GF-D8 (cell line): ENCODE measurements around the gene ESPN.

Source experiments
- DNase-seq: peaks from one replicate; lab custom pipeline; 2025; lab: John Stamatoyannopoulos, UW

Gene ESPN

DNA sequence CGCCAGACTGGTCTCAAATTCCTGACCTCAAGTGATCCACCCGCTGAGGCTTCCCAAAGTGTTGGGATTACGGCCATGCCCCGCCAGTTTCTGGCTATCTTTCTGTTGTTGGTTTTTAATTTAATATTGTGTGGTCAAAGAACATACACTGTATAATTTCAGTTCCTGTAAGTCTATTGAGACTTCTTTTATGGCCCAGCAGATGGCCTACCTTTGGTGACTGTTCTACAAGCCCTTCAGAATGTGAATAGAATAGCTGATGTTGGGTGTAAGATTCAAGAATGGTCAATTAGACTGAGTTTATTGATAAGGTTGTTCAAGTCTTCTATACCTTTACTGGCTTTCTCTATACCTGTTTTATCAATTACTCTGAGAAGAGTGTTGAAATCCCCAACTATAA is 15.5 kb upstream of the ESPN start:
- DNase-seq: no peak

DNA sequence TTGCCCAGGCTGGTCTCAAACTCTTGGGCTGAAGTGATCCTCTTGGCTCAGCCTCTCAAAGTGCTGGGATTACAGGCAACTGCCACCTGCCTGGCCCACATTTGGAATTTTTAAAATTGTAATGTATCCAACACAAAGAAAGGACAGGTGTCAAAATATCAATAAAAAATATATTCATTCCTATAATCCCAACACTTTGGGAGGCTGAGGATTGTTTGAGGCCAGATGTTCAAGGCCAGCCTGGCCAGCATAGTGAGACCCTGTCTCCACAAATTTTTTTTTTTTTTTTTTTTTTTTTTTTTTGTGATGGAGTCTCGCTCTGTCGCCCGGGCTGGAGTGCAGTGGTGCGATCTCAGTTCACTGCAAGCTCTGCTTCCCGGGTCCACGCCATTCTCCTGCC is 14.8 kb upstream of the ESPN start:
- no peak for DNase-seq

DNA sequence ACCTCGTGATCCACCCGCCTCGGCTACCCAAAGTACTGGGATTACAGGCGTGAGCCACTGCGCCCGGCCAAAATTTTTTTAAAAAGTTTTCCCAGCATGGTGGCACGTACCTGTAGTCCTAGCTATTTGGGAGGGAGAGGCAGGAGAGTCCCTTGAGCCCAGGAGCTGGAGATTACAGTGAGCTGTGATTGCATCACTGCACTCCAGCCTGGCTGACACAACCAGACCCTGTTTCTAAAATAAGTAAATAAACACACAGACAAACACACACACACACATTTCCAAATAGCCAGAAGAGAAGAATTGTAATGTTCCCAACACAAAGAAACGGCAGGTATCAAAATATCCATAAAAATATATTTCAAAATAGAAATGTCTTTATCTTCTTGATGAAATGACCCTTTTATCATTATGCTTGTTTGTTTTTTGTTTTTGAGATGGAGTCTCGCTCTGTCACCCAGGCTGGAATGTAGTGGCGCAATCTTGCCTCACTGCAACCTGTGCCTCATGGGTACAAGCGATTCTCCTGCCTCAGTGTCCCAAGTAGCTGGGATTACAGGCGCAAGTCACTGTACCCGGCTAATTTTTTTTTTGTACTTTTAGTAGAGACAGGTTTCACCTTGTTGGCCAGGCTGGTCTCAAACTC is 14.2 kb upstream of the ESPN start:
- no peak for DNase-seq

DNA sequence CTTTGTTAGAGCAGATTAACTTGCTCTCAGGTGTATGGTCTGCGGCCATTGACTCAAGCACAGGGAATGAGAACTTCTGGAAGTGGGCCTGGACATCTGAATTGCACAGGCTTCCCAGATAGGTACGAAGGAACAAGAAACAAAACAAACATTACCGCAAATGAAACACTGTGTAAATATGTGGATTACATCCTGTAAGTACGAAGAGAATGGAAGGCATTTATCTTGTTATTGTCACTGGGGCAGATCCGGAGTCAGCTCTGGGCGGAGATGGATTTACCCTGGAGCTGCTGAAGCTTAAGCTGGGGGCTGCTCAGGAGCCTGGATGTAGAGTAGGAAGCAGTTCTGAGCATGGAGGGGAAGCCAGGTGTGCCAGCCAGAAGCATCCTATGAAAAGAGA is 11.7 kb upstream of the ESPN start:
- DNase-seq: no peak

DNA sequence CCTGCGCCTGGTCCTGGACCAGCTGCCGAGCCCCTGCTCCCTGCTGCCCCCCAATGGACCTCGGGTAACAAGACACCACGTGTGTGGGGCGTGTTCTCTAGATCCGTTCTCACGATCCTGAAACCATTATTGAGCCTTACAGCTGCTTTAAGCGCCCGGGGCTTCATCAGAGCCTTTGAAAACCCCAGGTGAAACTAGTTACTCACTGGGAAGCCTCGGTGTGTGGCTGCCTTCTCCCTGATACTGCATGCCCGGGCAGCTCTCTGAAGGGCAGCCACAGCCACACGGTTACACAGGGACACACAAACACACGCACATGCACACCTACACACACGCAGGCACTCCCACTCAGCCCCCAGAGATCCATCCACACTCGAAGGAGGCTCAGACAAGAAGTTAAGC is 10.1 kb upstream of the ESPN start:
- DNase-seq: no peak

DNA sequence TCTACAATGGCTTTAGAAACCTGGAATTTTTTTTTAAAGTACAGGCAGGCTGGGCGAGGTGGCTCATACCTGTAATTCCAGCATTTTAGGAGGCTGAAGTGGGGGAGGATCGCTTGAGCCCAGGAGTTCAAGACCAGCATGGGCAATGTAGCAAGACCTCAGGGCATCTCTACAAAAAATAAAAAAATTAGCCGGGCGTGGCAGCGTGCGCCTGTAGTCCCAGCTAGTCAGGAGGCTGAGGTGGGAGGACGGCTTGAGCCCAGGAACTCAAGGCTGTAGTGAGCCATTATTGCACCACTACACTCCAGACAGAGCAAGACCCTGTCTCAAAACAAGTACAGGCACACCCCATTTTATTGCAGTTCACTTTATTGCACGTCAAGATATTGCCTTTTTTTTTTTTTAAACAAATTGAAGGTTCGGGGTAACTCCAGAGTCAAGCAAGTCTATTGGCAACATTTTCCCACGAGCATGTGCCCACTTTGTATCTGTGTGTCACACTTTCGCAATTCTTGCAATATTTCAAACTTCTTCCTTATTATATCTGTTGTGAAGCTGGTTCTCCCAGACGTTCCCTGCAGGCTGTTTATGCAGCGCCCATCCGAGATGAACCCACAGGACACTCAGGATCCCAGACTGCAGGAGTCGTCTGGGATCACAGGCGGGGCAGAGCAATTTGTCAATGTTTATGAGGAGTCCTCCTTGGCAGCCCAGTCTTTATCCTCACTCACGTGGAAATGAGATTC is 9.5 kb upstream of the ESPN start:
- DNase-seq: no peak

DNA sequence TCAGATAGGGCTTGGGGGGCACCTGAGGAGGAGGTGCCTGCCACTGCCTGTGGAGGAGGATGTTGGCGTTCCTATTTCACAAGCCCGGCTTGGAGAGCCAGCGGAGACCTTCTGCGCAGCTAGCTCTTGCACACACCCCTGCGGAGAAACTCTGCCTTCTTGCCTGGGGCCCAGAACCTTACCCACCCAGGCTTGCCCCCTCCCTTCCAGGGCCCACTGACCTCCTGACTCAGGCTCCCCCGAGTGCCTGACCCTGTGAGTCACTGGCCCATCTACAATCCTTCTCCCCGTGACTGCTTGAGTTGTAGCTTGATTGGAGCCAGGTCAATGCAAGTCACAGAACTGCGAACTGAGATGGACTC is 8.3 kb upstream of the ESPN start:
- no peak for DNase-seq

DNA sequence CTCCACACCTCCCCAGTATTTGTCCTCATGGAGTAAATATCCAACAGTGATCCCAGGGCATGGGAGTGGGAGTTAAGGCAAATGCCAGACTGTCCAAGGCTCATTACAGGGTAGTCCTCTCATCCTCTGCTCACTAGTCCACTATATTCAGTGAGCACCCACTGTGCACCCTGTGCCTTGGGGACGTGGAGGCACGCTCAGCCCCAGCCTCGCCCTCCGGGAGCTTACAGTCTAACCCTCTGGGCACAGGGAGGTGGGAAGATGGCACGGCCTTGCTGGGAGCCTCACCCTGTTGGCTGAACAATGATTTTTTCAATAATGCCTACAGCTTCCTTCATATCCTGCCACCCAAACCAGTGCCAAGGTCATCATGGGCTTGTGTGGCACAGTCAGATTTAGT is 7.7 kb upstream of the ESPN start:
- DNase-seq: no peak

DNA sequence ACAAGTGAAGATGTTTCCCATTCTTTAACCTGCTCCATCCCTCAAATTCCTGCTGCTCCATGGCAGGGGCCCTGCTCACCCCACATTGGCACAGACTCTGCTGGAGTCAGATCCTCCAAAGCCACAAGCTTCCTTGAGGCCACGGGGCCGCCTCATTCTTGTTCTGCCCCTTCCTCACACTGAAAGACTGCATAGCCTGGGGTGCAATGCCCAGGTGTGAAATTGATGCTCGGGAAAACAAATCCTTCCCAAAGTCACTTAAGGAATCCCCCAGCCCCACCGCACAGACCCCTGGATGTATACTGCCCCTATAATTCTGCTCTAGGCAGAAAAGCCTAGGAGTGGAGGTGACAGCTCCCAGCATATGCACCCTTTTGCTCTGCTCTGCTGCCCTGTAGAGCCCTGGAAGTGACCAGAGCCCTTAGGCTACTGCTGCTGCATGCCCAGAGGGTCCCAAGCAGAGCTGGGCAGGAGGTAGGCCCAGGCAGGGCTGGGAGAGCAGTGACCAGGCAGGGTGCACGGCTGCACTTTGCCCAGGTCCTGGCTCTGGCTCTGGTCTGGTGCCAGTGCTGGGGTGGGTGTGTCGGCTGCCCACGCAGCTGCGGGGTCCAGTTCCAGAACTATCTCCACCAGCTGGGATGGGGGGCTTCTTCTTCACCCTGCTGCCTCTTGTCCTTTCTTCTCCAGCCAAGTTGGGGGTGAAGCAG is 6.5 kb upstream of the ESPN start:
- no peak for DNase-seq

DNA sequence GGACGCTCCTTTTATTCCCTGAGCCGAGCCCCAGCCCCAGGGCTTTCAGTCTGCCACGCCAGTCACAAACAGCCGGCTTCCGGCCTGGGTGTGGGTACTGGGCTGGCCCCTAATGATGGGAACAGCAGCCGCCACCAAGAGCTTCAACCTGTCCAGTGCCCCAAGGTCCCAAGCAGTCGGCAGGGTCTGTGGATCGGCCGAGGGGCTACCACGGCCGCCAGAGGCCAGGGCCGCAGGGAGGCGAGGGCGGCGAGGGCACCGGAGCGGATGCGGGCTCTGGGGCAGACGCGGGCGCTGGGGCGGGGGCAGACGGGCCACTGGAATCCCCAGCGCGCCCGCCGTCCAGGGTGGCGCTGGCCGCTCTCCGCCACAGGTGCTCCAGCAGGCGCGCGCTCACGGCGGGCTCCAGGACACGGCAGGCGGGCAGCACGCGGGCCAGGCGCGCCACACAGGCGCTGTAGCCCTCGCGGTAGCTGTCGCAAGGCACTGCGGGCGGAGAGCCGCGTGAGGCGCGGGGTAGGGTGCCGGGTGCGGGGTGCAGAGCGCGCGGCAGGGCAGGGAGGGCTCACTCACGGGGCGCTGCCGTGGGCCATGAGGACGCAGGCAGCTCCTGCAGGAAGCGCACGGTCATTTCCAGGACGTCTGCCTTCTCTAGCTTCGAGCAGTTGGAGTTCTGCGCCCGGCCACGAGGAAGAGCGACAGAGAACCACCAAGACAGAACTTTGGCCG is 5.7 kb upstream of the ESPN start:
- DNase-seq: no peak

DNA sequence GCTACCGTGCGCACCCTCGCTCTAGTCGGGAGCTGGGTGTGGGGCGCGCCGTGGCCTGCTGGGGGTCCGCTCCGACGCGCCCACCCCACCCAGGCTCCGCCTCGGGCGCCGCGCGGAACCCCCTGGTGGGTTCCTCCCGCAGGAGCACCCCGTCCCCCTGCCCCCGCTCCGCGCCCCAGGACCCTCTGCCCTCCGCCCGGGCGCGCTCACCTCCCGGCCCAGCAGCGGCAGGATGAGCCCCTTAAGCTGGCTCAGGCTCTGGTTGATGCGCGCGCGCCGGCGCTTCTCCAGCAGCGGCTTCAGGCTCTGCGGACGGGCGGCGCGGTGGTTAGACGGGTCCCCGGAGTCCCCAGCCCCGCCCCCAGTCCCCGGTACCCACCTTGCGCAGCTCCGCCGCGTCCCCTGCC is 5.2 kb upstream of the ESPN start:
- no peak for DNase-seq

DNA sequence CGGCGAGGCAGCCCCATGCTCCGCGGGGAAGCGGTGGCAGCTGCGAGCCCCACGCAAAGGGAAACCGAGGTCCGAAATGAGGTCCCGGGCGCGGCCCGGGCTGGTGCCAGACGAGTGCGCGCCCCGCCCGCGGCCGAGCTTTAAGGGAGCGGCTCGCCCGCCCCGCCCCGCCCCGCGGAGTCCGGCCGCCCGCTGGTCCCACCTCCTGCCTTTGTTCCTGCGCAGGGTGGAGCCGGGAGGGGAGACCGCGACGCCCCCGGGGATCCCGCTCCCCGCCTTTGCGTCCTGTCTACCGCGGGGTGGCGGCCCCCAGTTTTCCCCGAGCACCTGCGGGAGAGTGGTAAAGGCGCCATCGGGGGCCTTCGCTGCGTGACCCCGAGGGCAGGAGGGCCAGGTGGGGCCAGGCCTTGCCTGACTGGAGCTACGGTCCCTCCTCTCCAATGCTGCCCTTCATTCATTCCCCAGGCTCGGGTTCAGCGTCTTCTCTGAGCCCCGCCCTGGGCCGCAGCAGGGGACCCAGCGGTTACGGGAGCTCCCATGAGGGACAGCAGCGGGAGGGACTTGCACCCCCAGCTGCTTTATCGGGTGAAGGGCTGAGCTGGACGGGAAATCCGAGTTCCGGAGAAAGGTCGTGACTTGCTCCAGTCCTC is 4.6 kb upstream of the ESPN start, which contains the start of gene HES2:
Gene HES2, minus strand, starts transcription at position 116 of the 650 bp plus-strand sequence. Its CDS starts 99 bp downstream, at position 17.
- DNase-seq: no peak

DNA sequence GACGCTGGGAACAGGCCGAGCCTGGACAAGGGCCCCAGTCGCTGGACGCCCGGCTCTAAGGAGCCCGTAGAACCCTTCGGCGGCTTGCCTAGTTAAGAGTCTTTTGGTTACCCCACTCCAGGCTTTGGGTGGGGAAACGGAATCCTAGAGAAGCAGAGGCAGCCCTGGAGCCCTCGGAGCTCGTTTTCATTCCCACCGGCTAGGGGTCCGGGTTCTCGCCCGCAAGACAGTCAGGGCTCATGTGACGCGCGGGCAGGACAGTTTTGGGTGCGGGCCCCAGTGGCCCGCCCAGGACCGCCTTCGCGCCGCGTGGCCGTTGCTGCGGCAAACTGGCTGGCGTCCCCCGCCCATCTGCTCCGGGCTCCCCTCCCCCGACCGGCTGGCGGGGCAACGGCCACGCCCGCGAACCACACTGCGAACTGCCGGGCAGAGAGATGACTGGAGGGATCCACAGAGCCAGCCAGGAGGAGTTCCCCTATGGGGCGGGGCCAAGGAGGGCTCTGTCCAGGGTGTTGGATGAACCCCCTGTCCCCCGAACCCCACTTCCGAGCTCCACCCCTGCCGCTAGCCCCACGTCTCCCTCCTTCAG is 4.0 kb upstream of the ESPN start:
- DNase-seq: no peak

DNA sequence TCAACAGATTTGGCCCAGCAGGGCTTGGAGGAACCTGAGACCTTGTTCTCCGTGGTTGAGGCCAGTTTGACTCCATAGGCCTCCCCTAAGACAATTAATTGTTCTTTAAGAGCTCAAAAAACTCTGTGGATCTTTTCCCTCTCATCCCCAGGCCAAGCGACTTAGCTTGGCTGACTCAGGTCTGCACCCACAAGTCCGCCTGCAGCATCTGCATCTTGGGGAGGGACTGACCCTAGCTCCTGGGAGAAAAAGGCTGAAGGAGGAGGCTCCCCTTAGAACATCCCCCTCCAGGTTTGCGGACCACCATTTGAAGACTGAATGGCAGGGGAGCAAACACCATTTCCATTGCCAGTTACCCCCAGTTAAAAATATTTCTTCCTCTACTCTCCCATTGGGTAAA is 3.3 kb upstream of the ESPN start:
- no peak for DNase-seq

DNA sequence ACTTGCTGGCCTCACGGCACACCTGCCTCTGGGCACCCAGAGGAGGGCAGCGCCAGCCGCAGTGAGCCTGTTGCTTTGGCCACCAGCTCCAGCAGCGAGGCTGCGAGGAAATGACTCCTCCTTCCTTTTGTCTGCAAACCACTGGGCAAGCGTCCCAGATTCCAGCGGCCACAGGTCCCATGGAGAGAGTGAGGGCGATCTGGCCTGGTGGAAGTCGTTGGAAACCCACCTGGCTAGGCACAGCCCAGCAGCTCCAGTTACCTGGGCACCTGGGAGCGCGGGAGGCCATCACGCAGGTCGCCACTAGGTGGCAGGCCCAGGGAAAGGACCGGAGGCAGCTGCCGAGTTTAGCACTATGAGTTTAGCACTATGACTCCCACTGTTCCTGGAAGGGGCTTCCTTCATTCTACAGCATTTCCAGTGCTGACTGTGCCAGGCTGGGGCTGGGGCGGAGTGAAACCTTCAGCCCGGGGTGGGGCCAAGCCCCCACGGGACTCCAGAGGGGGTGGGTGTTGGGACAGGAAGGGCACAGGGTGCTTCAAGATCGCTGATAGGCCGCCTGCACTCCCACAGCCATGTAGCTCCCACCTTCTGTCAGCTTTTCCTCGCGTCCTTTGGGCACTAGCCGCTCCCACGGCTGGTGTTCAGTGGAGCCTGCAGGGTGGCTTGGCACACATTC is 1.1 kb upstream of the ESPN start:
- no peak for DNase-seq

DNA sequence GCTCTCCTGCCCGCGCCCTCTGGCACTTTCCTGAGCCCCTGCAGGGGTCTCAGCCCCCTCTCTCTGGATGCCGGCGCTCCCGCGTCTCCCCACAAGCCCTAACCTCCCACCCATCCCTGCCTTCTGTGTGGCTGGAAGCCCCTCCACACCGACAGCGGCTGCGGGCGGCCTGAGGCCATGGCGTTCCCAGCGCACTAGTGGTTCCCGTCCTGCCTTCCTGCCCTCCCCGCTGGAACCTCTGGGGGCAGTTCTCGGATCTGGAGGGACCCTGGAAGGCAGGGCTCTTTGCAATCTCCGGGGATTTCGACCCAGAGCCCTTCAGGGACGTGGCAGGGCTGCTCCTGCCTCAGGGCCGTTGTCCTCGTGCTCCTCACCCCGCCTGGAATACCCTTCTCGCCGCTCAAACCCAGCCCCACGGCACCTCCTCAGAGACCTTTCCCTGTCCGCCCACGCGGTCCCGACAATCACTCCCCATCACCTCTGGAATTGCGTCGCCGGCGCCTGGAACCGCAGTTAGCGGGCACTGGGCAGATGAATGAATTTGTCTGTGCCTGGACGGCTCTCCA is 493 bp upstream of the ESPN start:
- DNase-seq: no peak

DNA sequence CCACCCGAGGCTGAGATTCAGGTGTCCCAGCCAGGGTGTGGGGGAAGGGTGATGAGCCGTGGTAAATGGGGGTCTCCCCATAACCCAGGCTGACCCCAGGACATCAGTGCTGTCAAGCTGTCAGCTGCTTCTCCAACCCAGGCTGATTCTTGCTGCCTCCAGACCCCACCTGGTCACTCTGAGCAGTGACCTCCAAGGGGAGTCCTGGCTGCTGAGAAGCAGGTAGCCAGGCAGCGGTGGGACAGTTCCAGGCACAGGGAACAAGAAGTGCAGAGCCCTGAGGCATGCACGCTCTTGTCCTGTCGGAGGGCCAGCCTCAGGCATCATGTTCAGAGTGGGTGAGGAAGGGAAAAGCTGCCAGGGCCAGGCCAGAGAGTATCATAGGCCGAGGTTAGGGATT is 1.1 kb downstream of the ESPN start:
- DNase-seq: no peak

DNA sequence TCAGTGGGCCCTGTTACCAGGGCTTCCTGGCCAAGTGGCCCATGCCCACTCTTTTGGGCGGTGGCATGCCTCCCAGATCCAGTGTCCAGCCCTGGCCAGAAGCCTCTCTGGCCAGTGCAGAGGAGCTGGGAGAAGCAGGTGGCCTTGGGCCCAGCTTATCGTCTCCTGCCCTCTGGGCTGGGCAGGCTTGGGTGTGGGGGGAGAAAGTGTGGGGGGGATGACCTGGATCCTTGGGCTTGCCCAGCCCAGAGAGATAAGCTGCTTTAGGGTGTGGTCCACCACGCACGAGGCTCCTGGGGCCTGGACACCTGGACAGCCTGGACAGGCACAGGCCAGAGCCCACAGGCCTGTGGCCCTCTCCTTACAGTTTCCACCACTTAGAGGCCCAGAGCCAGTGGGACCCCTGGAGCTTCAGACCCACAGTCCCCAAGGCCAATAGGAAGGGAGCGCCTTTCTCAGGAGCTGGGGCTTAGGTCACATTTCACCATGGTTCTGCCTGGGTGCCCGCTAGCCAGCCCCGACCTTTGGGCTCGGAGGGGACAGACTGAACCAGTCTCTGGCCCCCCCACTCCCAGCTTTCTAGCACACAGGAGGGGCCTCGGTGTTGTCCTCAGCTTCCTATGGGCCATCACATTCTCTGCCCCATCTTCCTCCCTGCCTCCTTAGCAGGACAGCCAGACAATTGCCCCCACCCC is 1.8 kb downstream of the ESPN start:
- no peak for DNase-seq

DNA sequence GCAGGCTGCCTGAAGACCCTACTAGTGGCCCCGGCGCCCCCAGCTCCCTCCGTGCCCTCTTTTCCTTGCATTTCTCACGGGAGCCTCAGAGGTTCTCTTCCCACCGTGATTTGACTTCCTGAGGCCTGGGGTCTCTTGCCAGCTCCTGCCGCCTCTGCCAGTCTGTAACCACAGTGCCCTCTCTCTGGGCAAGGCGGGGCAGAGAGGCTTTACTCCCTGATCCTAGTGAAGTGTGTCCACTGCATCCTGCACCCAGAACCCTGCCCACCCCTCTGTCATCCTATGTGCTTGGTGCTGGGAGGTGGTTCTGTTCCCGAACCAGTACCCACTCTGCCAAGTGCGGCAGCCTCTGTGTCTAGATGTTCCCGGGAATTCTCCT is 2.4 kb downstream of the ESPN start:
- DNase-seq: no peak
